ENCODE measurements around the gene FUBP3. TPM values are rescaled to one million over a fixed set of nuclear protein-coding genes. Genes with fewer than 3 reads are reported as not detected.
"Not testable (repeated sequence)": the region's sequence is repeated elsewhere in the genome, so short reads cannot be mapped to it uniquely, and the experiment has no call there.

The FUBP3 gene
- total RNA-seq, 1 experiment from 2014 or later, result 62.7 TPM

DNA sequence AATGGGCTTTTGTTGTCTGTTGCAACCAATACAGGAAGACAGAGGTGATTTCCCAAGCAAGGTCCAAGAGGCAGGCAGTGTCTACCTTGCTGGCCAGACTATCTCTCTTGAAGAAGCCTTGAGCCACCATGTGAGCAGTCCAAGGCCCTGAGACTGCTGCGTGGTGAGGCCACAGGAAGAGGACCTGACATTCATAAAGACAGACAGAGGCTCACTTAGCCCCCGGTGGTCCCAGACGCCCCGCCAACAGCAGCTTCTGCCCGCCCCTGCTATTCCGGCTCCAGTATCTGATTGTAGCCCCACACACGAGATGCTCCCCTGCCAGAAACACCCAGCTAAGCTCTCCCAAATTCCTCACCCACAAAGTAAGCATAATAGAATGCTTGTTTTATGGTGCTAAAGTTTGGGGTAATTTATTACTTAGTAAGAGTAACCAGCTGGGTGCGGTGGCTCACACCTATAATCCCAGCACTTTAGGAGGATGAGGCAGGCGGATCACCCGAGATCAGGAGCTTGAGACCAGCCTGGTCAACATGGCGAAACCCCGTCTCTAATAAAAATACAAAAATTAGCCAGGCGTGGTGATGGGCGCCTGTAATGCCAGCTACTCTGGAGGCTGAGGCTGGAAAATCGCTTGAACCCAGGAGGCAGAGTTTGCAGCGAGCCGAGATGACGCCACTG lies 22.8 kb upstream of the FUBP3 start:
- no peak for DNase-seq (ENCODE audit: low spot score)

DNA sequence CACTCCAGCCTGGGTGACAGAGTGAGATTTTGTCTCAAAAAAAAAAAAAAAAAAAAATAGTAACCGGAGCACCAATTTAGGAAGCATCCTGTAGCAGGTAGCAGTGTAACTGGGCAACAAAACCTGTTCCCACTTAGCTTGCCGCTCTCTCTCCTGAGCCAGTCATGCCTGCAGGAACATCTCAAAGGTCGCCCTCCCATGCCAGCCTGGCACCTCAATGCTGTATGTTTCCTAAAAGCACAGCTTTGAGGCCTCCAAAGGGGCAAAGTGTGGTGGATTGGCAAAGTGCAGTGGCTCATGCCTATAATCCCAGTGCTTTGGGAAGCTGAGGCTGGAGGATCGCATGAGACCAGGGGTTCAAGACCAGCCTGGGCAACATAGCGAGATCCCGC lies 22.3 kb upstream of the FUBP3 start:
- DNase-seq (ENCODE audit: low spot score), result no peak

DNA sequence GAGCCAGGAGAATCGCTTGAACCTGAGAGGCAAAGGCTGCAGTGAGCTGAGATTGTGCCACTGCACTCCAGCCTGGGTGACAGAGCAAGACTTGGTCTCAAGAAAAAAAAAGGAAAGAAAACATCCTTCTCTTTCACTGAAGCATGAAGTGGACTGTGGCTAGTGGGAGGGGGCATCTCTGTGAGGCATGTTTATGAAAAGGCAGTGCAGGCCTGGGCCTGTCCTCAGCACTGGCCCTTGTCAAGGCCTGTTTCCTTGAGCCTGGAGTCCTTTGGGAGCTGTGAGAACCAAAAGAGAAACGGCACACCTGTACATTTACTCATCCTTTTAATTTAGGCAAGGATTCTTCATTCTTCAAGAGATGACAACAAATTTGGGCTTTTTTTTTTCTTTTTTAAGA lies 18.3 kb upstream of the FUBP3 start:
- no peak for DNase-seq (ENCODE audit: low spot score)

DNA sequence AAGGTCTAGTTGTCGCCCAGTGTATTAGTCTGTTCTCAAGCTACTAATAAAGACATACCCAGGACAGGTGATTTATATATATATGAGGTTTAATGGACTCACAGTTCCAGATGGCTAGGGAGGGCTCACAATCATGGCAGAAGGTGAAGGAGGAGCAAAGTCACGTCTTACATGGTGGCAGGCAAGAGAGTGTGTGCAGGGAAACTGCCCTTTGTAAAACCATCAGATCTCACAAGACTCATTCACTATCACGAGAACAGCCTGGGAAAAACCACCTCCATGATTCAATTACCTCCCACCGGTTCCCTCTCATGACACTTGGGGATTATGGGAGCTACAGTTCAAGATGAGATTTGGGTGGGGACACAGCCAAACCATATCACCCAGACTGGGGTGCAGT lies 16.9 kb upstream of the FUBP3 start:
- DNase-seq (ENCODE audit: low spot score), result not testable (repeated sequence)

DNA sequence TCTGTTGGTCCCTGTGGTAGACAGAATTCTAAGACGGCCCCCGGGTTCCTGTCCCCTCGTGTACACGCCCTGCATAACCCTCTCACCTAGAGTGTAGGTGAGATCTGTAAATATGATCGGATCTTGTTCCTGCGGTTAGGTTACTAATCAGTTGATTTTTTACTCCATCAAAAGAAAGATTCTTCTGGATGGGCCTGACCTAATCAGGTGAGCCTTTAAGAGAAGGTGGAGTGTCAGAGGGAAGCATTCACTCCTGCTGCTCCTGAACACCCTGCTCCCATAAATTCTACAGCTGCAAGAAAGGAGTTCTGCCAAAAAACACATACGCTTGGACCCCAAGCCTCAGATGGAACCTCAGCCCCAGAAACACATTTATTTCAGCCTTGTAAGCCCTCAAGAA lies 15.6 kb upstream of the FUBP3 start:
- DNase-seq (ENCODE audit: low spot score), result no peak

DNA sequence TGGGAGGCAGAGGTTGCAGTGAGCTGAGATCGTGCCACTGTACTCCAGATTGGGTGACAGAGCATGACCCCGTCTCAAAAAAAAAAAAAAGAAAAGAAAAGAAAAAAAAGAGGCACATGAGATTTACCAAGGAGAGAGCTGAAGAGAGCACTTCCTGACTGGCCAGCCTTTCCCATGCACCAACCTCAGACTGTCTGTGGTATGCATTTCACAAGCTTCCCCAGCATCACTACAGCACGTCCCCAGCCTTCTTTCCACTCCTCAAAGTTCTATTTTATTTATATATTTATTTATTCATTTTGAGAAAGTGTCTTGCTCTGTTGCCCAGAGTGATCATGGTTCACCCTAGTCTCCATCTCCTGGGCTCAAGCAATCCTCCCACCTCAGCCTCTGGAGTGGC lies 13.6 kb upstream of the FUBP3 start:
- no peak for DNase-seq (ENCODE audit: low spot score)

DNA sequence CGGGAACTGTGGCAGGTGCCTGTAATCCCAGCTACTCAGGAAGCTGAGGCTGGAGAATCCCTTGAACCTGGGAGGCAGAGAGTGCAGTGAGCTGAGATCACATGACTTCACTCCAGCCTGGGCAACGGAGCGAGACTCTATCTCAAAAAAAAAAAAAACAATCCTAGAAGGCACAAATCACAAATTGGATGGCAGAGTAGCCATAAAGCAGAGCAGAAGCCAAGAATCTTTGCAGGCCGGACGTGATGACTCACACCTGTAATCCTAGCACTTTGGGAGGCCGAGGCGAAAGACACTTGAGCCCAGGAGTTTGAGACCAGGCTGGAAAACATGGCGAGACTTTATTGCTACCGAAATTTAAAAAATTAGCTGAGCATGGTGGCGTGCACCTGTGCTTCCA lies 9.2 kb upstream of the FUBP3 start:
- no peak for DNase-seq (ENCODE audit: low spot score)

DNA sequence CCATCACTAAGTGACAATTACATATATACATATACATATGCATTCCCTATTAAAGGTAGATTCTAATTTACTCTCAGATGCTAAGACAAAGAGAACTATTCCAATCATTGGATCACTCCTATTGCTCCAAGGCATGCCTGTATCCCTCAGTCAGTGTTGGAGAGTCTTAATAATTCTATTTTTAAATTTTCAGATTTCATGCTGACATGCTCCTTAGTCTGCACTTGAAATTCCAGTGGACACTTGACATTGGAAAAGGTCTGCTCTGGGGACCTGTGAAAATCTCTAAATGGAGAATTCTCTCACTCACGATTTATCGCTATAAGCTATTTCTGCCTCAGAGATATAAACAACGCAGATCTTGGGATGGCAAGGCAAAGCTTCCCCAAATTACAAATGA lies 3.9 kb upstream of the FUBP3 start:
- no peak for DNase-seq (ENCODE audit: low spot score)

DNA sequence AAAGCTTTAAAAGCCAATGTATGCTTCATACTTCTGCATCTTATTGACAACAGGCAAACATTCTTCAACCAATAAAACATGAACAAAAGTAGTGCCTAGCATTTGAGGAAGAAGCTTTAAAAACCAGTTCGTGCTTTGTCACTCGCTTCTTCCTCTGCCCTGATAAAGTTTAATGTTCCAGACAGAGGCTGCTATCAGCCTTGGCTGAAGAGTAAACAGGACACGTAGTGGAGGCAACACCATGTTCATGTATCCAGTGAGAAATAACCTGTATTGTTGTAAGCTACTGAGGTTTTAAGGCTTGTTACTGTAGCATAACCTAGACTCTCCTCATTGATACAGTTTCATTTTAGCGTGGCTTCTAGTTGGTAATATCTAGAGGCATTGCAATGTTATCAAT lies 3.2 kb upstream of the FUBP3 start:
- no peak for DNase-seq (ENCODE audit: low spot score)

DNA sequence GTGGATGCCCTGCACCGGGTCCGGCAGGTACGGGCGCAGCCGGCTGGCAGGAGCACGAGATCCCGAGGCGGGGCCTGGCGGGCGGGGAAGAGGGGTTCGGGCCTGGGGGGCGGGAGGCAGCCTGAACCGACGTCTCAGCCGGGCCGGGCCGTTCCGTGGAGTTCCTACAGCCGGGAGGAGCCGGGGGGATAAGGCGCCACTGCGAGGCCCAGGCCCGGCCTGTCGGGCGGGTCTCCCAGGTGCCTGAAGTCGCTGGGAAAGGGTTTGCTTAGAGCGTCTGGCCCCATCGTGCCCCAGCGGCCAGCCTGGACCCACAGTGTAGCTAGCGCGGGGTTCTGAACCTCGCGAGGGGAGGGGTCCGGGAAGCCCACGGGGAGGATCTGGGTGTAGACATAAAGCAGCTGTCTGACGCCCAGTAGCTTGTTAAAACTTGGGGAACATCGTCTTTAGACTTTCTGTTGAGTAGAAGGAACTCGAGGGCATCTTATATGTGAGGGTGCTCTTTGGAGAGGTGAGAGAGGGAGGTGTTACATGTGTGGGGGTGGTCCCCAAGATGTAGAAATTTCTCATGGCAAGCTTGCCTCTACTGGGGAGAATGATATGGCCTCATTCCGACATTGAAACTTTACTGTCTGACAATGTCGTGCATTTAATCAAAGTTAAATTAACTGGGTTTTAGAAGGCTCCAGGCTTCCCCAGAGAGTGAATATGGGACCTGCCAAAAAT lies 524 bp downstream of the FUBP3 start:
- DNase-seq (ENCODE audit: low spot score), result no peak

DNA sequence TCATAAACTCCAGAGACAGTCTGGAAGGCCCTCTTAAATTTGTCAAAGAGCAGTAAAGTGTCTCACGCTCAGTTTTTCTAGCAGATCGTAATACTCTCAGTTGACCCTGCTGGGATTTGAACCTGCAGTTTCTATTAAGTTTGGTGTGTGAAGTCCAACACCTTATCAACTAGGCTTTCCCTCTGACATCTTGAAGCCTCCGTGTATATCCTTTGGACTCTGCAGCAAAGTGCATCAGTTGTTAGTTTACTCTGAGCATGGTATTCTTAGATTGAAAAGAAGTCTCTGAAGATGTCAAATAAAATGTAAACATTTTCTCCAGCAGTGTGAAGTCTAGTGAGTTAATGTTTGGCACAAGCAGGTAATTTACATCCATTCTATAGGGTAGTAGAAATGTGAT lies 2.4 kb downstream of the FUBP3 start:
- DNase-seq (ENCODE audit: low spot score), result no peak

DNA sequence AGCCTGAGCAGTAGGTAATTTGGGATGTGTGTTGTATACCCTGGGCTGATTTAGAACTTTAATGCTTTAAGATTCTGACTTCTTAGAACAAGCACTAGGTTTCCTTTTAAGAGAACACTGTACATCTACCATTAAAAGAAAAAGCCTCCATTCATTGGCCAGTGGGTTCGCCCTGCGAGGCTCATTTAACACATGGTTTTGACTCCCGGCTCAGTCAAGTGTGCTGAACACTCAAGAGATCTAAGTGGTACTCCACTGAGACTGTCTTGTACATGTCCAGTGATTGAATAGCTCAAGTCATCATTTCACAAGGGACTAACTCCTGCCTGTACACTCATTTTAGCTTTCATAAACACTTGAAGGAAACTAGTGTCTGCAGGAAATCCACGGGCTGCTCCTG lies 3.9 kb downstream of the FUBP3 start:
- DNase-seq (ENCODE audit: low spot score), result no peak

DNA sequence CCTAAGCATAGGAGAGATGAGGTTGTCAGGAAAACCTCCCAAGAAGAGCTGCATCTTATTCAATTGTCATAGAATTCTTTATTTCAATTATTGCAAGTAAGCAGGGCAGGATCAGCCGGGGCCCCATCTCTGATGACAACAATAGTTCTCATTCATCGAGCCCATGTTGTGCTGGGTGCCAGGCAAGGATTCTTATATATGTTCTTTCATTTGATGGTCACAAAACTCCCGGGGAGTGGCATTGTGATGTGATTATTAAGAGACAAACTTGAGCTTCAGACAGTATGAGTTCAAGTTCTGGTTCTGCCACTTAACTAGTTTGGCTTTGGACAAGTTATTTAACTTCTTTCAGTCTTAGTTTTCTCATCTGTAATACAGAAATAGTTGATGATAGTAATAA lies 8.5 kb downstream of the FUBP3 start:
- DNase-seq (ENCODE audit: low spot score), result no peak

DNA sequence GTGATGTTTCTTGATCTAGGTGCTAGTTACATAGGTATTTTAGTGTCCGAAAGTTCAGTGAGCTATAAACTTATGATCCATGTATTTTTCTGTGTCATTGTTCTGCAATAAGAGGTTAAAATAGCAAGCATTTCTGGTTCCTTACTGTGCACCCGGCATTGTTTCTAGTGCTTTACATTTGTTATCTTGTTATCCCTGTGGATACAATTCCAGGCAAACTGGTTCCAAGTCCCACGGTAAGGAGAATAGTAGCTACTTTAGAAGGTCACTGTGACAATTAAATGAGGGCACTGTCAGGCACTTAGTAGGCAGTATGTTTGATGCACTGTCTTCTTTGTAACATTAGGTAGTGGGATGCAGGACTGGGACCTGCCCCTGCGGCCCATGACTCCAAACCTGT lies 9.0 kb downstream of the FUBP3 start:
- no peak for DNase-seq (ENCODE audit: low spot score)

DNA sequence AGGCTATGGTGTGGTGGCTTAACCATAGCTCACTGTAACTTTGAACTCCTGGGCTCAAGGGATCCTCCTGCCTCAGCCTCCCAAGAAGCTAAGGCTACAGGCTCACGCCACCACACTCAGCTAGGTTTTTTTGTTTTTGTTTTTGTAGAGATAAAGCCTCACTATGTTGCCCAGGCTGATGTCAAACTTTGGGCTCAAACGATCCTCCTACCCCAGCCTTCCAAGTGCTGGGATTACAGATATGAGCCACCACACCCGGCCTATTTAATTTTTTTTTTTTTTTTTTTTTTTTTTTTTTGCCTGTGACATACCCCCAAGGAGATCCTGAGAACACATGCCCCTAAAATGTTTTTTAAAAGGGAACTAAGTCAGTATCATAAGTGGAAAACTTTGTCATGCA lies 10.4 kb downstream of the FUBP3 start:
- DNase-seq (ENCODE audit: low spot score), result no peak

DNA sequence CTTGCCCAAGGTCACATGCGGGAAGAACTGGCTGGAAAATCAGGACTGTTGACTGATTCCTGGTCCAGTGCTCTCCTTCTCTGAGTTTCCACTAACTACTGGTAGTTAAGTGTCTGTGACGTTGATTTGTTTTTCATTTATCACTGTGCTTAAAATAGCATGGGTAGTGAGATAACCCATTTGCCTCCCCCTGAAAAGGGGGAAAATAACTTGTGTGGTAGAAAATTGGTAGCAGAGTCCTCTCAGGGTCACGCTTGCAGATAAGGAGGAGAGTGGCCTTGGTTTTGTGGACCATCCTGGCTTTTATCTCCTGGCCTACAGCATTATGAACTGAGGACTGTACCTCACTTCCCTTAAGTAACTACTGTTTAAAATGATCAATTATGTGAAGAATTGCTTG lies 10.9 kb downstream of the FUBP3 start:
- DNase-seq (ENCODE audit: low spot score), result no peak

DNA sequence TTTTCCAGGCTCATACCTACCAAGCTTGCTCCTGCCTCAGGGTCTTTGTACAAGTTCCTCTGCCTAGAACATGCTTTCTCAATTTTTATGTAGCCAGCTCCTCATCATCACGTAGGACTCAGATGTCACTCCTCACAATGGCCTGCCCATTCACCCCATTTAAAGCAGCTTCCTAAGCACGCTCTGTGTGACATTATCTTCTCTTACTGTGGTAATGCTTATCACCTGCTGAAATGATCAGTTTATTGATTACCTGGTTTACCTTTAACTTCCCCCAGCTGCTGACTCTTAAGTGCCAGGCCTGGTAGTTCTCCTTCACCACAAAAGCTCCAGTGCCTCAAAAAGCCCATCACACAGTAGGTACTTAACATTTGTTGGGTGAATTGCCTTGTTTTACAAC lies 13.6 kb downstream of the FUBP3 start:
- DNase-seq (ENCODE audit: low spot score), result no peak

DNA sequence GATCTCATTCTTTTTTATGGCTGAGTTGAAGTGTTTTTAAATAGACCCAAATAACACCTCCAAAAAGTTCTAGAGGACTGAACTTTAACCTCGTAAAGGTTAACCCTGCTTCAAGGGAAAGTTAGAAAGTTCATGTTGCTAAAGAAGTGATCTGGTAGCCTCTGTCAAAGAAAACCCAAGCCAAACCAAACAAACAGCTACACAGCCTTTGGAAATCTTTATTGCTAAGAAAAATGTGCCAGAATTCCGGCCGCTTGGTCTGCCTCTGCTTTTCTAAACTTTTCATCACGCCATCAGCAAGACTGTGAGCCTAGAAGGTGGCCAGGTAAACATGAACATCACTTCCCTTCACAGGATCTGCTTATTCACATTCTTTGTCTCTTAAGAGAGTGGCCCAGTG lies 17.9 kb downstream of the FUBP3 start:
- DNase-seq (ENCODE audit: low spot score), result no peak

DNA sequence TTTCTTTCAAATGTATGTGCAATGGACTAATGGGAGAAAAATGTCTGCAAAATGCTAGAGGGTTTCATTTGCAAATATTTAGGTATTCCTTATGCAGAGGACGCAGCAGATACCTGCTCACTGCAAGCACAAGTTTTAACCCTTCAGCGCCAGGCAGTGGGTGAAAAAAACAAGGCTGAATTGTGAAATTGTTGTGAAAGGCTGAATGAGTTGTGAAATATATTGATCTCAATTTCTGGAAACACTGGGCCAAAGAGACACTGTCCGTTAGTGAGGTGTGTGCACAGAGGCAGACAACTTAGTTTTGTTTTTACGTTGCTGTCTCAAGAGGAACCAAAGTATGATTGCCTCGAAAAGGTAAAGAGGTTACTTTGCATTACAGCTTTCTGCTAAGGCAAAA lies 18.8 kb downstream of the FUBP3 start:
- no peak for DNase-seq (ENCODE audit: low spot score)

DNA sequence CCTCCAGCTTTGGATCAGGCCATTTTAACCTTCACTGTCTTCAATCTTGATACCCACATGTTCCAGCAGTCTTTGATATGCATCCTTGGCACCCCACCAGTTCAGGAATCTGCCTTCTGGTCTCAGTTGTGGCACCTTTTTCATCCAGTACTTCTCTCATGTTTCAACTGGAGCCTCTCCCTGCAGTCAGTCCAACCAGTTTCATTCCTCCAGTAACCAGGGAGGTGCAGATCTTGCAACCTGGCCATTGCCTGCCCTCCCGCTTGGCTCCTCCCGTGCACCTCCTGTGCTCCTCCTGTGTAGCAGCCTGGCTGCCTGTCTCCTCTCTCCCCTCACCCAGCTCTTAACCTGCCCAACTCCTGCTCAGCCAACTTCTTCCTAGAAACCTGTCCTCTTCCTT lies 20.2 kb downstream of the FUBP3 start:
- no peak for DNase-seq (ENCODE audit: low spot score)

DNA sequence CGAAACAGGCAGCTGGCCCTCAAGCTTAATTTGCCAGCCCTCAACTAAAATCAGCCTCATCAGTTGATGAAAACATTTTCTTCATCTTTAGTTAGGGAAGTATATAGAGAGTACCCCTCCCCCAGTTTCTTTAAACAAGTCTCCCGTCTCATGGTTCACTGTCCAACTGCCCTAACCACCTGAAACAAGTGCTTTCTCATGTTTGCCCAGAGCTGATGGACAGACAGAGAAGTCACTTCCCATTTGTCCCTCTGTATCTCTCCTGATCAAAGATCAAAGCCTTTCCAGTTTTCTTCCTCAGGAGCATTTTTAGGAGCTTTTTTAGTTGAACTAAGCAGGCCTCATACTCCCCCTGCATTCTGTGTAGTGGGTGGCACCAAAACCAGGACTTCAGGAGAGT lies 21.7 kb downstream of the FUBP3 start:
- DNase-seq (ENCODE audit: low spot score), result no peak

DNA sequence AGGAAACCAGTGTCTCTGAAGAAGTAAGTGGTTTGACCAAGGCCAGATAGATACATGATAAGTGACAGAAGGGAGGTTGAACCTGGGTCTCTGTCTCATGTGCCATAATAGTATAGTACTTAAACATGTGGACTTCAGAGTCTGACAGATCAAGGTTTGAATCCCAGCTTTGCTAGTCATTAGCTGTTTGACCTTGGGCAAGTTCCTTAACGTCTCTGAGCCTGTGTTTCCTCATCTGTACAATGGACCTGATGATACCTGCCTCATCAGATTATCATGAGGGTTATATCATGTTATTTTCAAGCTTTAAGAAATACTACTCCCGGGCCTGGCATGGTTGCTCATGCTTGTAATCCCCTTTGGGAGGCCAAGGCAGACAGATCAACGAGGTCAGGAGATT lies 24.9 kb downstream of the FUBP3 start:
- no peak for DNase-seq (ENCODE audit: low spot score)

DNA sequence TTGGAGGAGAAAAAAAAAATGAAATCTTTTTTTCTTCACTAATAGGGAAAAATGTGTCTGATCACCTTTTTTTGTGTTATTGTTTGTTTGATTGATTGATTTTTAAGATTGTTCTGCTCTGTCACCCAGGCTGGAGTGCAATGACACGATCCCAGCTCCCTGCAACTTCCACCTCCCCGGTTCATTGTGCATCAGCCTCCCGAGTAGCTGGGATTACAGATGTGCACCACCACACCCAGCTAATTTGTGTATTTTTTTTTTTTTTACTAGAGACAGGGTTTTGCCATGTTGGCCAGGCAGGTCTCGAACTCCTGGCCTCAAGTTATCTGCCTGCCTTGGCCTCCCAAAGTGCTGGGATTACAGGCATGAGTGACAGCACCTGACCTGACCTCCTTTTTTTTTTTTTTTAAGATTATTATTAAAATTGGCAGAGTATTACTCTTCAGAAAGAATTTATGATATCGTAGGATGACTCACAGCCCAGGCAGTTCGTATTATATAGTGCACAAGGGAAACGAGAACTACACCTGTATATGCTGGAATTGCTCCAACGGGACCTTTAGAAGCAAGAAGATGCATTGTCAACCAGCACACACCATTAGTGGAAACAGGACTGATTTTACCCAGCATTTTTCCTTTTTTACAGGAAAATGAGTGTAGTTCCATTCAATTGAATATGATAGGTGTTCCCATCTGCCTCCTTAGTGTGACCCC lies 27.7 kb downstream of the FUBP3 start:
- DNase-seq (ENCODE audit: low spot score), result peak; percentile 12
